ENCODE measurements around the gene CEND1.

DNA sequence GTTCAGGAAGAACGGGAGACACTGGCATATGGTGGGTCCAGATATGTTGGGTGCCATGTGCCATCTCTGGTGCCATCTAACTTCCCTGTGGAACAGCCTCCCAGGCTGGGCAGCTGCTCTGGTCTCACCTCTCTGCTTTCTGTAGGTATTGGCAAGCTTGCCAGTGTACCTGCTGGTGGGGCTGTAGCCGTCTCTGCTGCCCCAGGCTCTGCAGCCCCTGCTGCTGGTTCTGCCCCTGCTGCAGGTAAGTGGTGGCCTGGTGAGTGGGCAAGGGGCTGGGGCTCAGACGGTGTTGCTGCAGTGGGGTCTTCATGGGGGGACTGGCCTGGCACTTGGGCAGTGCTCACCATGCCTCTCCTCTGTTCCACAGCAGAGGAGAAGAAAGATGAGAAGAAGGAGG is 22.5 kb upstream of the CEND1 start:
- no peak for TF ChIP-seq ZNF274 (IDR thresholded peaks at IDR 0.05; ENCODE audit: low read depth, low read length)
- no peak for TF ChIP-seq SUZ12 (IDR thresholded peaks at IDR 0.05; ENCODE audit: extremely low read depth, insufficient read depth, insufficient read length)
- no peak for TF ChIP-seq YY1 (IDR thresholded peaks at IDR 0.05; ENCODE audit: insufficient read depth, insufficient read length)

All from NT2/D1 (cell line).